Measurements from ENCODE around the gene PNPLA6.

- TF ChIP-seq POLR2A (IDR thresholded peaks at IDR 0.05) (no peak), CTCF (IDR thresholded peaks at IDR 0.05) (no peak)
Measured at GRCh38 chr19:7578127-7578526, 42.6 kb downstream of the PNPLA6 start.
